ENCODE results near the gene LAPTM5. TPM values are rescaled to one million over a fixed set of nuclear protein-coding genes. Genes with fewer than 3 reads are reported as not detected.

The LAPTM5 gene
- total RNA-seq, 1 donor from 2014 or later, result 3.1 TPM

GRCh38 chr1:30721341-30721793 is 36.2 kb downstream of the LAPTM5 start:
- H3K4me3 ChIP-seq (ENCODE audit: low read depth, low read length), result no peak overlapping the region

DNA sequence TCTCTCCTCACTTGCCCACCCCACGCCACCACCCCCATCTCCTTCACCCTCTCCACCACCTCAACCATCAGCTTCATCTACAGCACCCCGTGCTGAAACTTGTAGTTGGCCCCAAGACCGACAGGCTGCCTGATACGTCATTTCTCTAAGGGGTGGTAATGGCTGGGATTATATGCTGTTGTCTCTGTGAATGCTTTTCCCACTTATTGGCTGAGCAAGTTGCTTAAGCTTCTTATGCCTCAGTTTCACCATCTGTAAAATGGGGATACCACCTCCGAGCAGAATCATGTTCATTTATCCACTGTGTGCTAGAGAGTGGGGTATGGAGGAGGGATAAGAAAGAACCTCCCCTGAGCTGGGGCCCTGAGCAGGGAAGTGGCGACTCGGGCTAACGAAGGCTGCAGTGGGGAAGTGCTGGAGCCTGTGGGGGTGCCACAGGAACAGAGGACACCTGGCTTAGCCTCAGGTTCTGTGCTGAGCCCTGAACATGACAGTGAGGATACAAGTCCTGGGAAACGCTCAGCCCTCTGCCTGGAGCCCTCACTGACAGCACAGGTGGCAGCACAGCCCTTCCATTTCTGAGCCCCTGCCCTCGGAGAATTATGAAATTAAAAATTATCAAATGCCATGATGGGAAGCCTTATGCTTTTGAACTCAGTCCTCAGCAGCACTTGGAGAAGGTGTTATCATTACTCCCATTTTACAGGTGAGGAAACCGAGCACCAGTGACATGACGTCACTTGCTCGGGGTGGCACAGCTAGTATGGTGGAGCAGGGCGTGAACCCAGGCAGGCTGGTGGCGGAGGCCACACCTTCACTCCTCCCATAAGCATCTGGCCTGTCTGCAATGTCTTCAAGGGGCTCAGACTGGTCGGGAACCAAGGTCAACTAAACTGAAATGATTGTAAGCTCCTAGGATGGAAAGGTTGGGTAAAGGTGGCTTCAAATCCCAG is 37.0 kb downstream of the LAPTM5 start:
- no peak overlapping the region for H3K4me3 ChIP-seq (ENCODE audit: low read depth, low read length)
- TF ChIP-seq, protein P1, sequence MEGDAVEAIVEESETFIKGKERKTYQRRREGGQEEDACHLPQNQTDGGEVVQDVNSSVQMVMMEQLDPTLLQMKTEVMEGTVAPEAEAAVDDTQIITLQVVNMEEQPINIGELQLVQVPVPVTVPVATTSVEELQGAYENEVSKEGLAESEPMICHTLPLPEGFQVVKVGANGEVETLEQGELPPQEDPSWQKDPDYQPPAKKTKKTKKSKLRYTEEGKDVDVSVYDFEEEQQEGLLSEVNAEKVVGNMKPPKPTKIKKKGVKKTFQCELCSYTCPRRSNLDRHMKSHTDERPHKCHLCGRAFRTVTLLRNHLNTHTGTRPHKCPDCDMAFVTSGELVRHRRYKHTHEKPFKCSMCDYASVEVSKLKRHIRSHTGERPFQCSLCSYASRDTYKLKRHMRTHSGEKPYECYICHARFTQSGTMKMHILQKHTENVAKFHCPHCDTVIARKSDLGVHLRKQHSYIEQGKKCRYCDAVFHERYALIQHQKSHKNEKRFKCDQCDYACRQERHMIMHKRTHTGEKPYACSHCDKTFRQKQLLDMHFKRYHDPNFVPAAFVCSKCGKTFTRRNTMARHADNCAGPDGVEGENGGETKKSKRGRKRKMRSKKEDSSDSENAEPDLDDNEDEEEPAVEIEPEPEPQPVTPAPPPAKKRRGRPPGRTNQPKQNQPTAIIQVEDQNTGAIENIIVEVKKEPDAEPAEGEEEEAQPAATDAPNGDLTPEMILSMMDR (IDR thresholded peaks at IDR 0.05; ENCODE audit: insufficient read depth, low read length, poor library complexity, severe bottlenecking), result no peak
- DNase-seq (ENCODE audit: low read depth), result no peak
- H3K27me3 ChIP-seq (ENCODE audit: control insufficient read depth, insufficient read depth, low read length), result no peaks in the 10 kb centered on the region
- H3K36me3 ChIP-seq (ENCODE audit: control insufficient read depth, insufficient read depth, low read length), result no peaks in the 10 kb centered on the region

More at GRCh38 chr1:30721341-30721793, 36.2 kb downstream of the LAPTM5 start:
- DNase-seq (ENCODE audit: low read depth), result no peak
- no peaks in the 10 kb centered on the region for H3K36me3 ChIP-seq (ENCODE audit: control insufficient read depth, insufficient read depth, low read length)
- no peaks in the 10 kb centered on the region for H3K27me3 ChIP-seq (ENCODE audit: control insufficient read depth, insufficient read depth, low read length)
- TF ChIP-seq, protein P1 (IDR thresholded peaks at IDR 0.05; ENCODE audit: insufficient read depth, low read length, poor library complexity, severe bottlenecking), result no peak

GRCh38 chr1:30719406-30720270 is 37.9 kb downstream of the LAPTM5 start:
- no peak overlapping the region for H3K4me3 ChIP-seq (ENCODE audit: low read depth, low read length)
- H3K36me3 ChIP-seq (ENCODE audit: control insufficient read depth, insufficient read depth, low read length), result no peaks in the 10 kb centered on the region
- TF ChIP-seq, protein P1 (IDR thresholded peaks at IDR 0.05; ENCODE audit: insufficient read depth, low read length, poor library complexity, severe bottlenecking), result no peak
- no peaks in the 10 kb centered on the region for H3K27me3 ChIP-seq (ENCODE audit: control insufficient read depth, insufficient read depth, low read length)
- DNase-seq (ENCODE audit: low read depth), result no peak

GRCh38 chr1:30718636-30719405 is 38.8 kb downstream of the LAPTM5 start:
- Histone ChIP-seq H3K27me3 (ENCODE audit: control insufficient read depth, insufficient read depth, low read length) (no peaks in the 10 kb centered on the region), H3K4me3 (ENCODE audit: low read depth, low read length) (peak overlapping the region; percentile 57), H3K36me3 (ENCODE audit: control insufficient read depth, insufficient read depth, low read length) (no peaks in the 10 kb centered on the region)
- peak; percentile 85 for DNase-seq (ENCODE audit: low read depth)
- TF ChIP-seq, protein P1 (IDR thresholded peaks at IDR 0.05; ENCODE audit: insufficient read depth, low read length, poor library complexity, severe bottlenecking), result peak; percentile 90

DNA sequence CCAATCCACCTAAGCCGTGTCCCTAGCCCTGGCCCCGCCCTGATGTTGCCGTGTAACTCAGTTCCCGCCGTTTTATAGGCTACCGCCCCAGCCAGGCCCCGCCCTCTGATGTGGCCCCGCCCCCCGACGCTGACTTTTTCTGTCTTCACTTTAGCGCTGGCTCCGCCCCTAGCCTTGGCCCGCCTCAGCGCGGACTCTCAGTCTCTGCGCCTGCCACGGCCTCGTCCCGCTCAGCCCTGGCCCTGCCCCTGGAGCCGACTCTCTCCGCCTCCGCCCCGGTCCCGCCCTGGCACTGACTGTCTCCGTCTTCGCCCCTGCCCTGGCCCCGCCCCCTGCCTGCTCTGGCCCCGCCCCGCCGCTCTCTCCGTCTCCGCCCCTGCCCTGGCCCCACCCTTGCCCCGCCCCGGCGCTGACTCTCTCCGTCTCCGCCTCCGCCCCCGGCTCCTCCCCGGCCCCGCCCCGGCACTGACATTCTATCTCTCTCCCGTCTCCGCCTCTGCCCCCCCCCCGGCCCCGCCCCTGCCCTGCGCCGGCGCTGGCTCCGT is 39.4 kb downstream of the LAPTM5 start:
- TF ChIP-seq, protein P1 (IDR thresholded peaks at IDR 0.05; ENCODE audit: insufficient read depth, low read length, poor library complexity, severe bottlenecking), result no peak
- DNase-seq (ENCODE audit: low read depth), result peak; percentile 83
- Histone ChIP-seq H3K27me3 (ENCODE audit: control insufficient read depth, insufficient read depth, low read length) (no peaks in the 10 kb centered on the region), H3K4me3 (ENCODE audit: low read depth, low read length) (peak overlapping the region; percentile 34), H3K36me3 (ENCODE audit: control insufficient read depth, insufficient read depth, low read length) (no peaks in the 10 kb centered on the region)

Data from kidney epithelial cell (primary cell).